Measurements from ENCODE around the gene DLX5. TPM values are rescaled to one million over a fixed set of nuclear protein-coding genes. Genes with fewer than 3 reads are reported as not detected.

The DLX5 gene
- total RNA-seq, 1 experiment from 2014 or later, result not detected

DNA sequence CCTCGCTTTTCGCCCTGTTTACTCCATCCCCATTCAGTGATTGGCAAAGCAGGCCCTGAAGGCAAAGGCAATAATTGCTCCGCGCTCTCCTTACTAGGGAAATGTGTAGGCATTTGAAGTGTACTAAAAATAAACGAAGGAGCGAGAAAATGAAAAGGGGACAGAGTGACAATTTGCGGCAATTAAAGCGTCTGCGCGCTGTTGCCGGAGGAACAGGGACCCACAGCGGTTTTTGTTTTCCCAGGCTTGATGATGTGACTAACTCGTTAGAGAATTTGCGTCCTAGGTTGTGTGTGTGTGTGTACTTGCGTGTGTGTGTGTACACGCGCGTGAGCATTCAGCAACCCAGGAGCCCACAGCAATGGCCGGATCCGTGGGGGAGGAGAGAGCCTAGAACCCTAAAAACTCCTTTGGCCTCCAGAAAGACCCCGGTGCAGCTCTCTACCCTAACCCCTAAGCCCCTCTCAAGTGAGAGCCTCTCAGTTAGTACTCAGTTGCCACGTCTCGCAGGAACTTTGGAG, 27.1 kb downstream of the DLX5 start:
- no peak for DNase-seq (ENCODE audit: low read depth, low spot score)
- Histone ChIP-seq H3K27ac (ENCODE audit: low read length) (no peak overlapping the region), H3K4me3 (ENCODE audit: low read depth in 2 of 2, low read length in 2 of 2) (no peak overlapping the region), H3K4me1 (ENCODE audit: control insufficient read depth, insufficient read depth, low read length) (no peaks in the 10 kb centered on the region), H3K27me3 (ENCODE audit: control insufficient read depth, insufficient read depth, low read length) (no peaks in the 10 kb centered on the region; the same call in 1 of the 2 replicates), H3K36me3 (ENCODE audit: control insufficient read depth, insufficient read depth, low read length) (no peaks in the 10 kb centered on the region), H3K9me3 (ENCODE audit: control insufficient read depth, insufficient read depth, low read depth, low read length) (no peaks in the 10 kb centered on the region)
- no TSS peak for BruUV-seq (replicated peaks)
- TF ChIP-seq, protein P1, sequence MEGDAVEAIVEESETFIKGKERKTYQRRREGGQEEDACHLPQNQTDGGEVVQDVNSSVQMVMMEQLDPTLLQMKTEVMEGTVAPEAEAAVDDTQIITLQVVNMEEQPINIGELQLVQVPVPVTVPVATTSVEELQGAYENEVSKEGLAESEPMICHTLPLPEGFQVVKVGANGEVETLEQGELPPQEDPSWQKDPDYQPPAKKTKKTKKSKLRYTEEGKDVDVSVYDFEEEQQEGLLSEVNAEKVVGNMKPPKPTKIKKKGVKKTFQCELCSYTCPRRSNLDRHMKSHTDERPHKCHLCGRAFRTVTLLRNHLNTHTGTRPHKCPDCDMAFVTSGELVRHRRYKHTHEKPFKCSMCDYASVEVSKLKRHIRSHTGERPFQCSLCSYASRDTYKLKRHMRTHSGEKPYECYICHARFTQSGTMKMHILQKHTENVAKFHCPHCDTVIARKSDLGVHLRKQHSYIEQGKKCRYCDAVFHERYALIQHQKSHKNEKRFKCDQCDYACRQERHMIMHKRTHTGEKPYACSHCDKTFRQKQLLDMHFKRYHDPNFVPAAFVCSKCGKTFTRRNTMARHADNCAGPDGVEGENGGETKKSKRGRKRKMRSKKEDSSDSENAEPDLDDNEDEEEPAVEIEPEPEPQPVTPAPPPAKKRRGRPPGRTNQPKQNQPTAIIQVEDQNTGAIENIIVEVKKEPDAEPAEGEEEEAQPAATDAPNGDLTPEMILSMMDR (IDR thresholded peaks at IDR 0.05), result no peak
- TF ChIP-seq, protein P2, sequence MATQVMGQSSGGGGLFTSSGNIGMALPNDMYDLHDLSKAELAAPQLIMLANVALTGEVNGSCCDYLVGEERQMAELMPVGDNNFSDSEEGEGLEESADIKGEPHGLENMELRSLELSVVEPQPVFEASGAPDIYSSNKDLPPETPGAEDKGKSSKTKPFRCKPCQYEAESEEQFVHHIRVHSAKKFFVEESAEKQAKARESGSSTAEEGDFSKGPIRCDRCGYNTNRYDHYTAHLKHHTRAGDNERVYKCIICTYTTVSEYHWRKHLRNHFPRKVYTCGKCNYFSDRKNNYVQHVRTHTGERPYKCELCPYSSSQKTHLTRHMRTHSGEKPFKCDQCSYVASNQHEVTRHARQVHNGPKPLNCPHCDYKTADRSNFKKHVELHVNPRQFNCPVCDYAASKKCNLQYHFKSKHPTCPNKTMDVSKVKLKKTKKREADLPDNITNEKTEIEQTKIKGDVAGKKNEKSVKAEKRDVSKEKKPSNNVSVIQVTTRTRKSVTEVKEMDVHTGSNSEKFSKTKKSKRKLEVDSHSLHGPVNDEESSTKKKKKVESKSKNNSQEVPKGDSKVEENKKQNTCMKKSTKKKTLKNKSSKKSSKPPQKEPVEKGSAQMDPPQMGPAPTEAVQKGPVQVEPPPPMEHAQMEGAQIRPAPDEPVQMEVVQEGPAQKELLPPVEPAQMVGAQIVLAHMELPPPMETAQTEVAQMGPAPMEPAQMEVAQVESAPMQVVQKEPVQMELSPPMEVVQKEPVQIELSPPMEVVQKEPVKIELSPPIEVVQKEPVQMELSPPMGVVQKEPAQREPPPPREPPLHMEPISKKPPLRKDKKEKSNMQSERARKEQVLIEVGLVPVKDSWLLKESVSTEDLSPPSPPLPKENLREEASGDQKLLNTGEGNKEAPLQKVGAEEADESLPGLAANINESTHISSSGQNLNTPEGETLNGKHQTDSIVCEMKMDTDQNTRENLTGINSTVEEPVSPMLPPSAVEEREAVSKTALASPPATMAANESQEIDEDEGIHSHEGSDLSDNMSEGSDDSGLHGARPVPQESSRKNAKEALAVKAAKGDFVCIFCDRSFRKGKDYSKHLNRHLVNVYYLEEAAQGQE (IDR thresholded peaks at IDR 0.05; ENCODE audit: insufficient read depth in 1 of 2, low read depth in 2 of 2, low read length in 1 of 2), result no peak
- TF ChIP-seq POLR2AphosphoS5 (IDR thresholded peaks at IDR 0.05; ENCODE audit: low read depth, low read length) (no peak), TCF7L2 (IDR thresholded peaks at IDR 0.05; ENCODE audit: low read depth, low read length) (no peak), SIN3A (IDR thresholded peaks at IDR 0.05; ENCODE audit: borderline replicate concordance, insufficient read depth, low read depth, low read length) (no peak)
- POLR2A ChIA-PET, result no interaction called here
- ATAC-seq, result no peak
- CTCF ChIA-PET, result no interaction called here
- intact Hi-C loops (cut with micrococcal nuclease; ENCODE audit: unreplicated experiment) (no loop called here), in situ Hi-C loops (cut with HindIII; ENCODE audit: low pct_unique_long_range_greater_than_20kb, low sequenced_read_pairs) (no loop called here)

DNA sequence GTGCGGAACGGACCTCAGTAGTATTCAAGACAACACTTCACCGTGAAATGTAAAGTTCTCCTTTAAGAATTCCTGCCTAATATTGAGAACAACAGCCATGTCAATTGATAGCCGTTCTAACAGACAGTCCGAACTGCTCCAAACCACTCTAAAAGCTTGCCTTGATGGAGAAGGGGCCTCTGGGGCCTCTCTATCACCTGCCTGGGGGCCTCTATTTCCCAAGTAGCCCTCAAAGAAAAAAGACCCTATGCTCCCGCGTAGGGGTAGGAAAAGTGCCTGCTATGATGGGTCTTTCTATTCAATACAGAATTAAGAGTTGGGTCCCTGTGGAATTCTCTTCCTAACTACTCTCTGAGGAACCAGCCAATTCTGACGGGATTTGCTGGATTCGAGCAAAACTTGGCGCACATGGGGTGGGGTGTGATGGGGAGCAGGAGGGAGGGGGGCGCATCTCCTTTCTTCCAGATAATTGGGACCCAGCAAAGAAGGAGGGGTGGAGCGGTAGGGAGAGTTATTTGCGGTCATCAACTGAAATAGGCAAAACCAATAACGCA, 27.6 kb downstream of the DLX5 start:
- Histone ChIP-seq H3K4me1 (ENCODE audit: control insufficient read depth, insufficient read depth, low read length) (no peaks in the 10 kb centered on the region), H3K36me3 (ENCODE audit: control insufficient read depth, insufficient read depth, low read length) (no peaks in the 10 kb centered on the region), H3K9me3 (ENCODE audit: control insufficient read depth, insufficient read depth, low read depth, low read length) (no peaks in the 10 kb centered on the region), H3K27ac (ENCODE audit: low read length) (no peak overlapping the region), H3K4me3 (ENCODE audit: low read depth in 2 of 2, low read length in 2 of 2) (no peak overlapping the region), H3K27me3 (ENCODE audit: control insufficient read depth, insufficient read depth, low read length) (no peaks in the 10 kb centered on the region; the same call in 1 of the 2 replicates)
- POLR2A ChIA-PET, result no interaction called here
- CTCF ChIA-PET, result no interaction called here
- no peak for ATAC-seq
- no TSS peak for BruUV-seq (replicated peaks)
- TF ChIP-seq, protein P2 (IDR thresholded peaks at IDR 0.05; ENCODE audit: insufficient read depth in 1 of 2, low read depth in 2 of 2, low read length in 1 of 2), result no peak
- no peak for TF ChIP-seq POLR2AphosphoS5 (IDR thresholded peaks at IDR 0.05; ENCODE audit: low read depth, low read length)
- TF ChIP-seq, protein P1 (IDR thresholded peaks at IDR 0.05), result no peak
- TF ChIP-seq SIN3A (IDR thresholded peaks at IDR 0.05; ENCODE audit: borderline replicate concordance, insufficient read depth, low read depth, low read length), result no peak
- no peak for TF ChIP-seq TCF7L2 (IDR thresholded peaks at IDR 0.05; ENCODE audit: low read depth, low read length)
- in situ Hi-C loops (cut with HindIII; ENCODE audit: low pct_unique_long_range_greater_than_20kb, low sequenced_read_pairs), result no loop called here
- intact Hi-C loops (cut with micrococcal nuclease; ENCODE audit: unreplicated experiment), result no loop called here
- DNase-seq (ENCODE audit: low read depth, low spot score), result no peak

All from Panc1 (cell line).